Stomach (tissue), 19 donors: Measurements from ENCODE around the gene ANKRD28. TPM values are rescaled to one million over a fixed set of nuclear protein-coding genes. Genes with fewer than 3 reads are reported as not detected.
A peak's percentile ranks its signal among the peaks of the same experiment; 100 is the strongest.

ENCODE experiments used
- DNase-seq, 2 donors: peaks; one replicate each; pipeline versions ENCODE4 v3.0.0 to v3.0.0-alpha.2; 2013 to 2019
- H3K27ac ChIP-seq, 5 donors: fragments of 200-600 bp in 4 of 5; sonication (generic) in 4 of 5; one replicate each; pipeline ENCODE4 v1.5.1; 2013 to 2019; ENCODE audit warnings: mild to moderate bottlenecking in 1 of 5, moderate library complexity in 1 of 5
- H3K27me3 ChIP-seq, 3 donors: fragments of 200-600 bp; sonication (generic); one replicate each; pipeline ENCODE4 v1.5.1; 2017 to 2019; ENCODE audit warnings: mixed run types in 1 of 3
- H3K36me3 ChIP-seq, 4 donors: fragments of 200-600 bp; sonication (generic); 1 replicate in 3 of 4; 2 replicates in 1 of 4; pipeline ENCODE4 v1.5.1; 2016 to 2019
- H3K4me1 ChIP-seq, 4 donors: fragments of 200-600 bp; sonication (generic); one replicate each; pipeline ENCODE4 v1.5.1; 2016 to 2019
- H3K4me3 ChIP-seq, 4 donors: fragments of 200-600 bp; sonication (generic) in 3 of 4; one replicate each; pipeline ENCODE4 v1.5.1; 2016 to 2019; ENCODE audit warnings: mild to moderate bottlenecking in 1 of 4
- H3K9me3 ChIP-seq, 4 donors: fragments of 200-600 bp; sonication (generic); one replicate each; pipeline ENCODE4 v1.5.1; 2016 to 2019
- CTCF ChIP-seq, 7 experiments: fragments of 450-650 bp in 4 of 7; fragments of 200-600 bp in 3 of 7; sonication (generic) in 3 of 7; IDR thresholded peaks; one replicate each; pipeline ENCODE4 v1.5.1; 2016 to 2019; ENCODE audit warnings: antibody characterized with exemption in 7 of 7, control low read depth in 2 of 7, mild to moderate bottlenecking in 1 of 7
- EP300 ChIP-seq: sonication (generic); formaldehyde crosslinking; IDR thresholded peaks from one replicate; pipeline ENCODE4 v1.6.1; 2017; ENCODE audit warnings: antibody characterized with exemption
- POLR2A ChIP-seq, 4 donors: fragments of 450-650 bp; IDR thresholded peaks; one replicate each; pipeline ENCODE4 v1.6.1; 2016; ENCODE audit warnings: antibody characterized with exemption in 4 of 4, control low read depth in 2 of 4, mild to moderate bottlenecking in 1 of 4, moderate library complexity in 1 of 4
- POLR2AphosphoS5 ChIP-seq, 3 donors: sonication (generic); formaldehyde crosslinking; IDR thresholded peaks; one replicate each; pipeline ENCODE4 v1.6.1; 2016; ENCODE audit warnings: antibody characterized with exemption in 3 of 3
- WGBS, 5 donors: extraction: QIAGEN DNeasy Blood & Tissue Kit in 3 of 5; methylation state at CpG; one replicate each; pipeline versions ENCODE4 v1.1.5 to v1.1.7; 2013 to 2018; 5-methylcytosine and 5-hydroxymethylcytosine counted together
- intact Hi-C: fragments of 100-400 bp; cut with DNase I; formaldehyde crosslinking; loops from one replicate; pipeline ENCODE4 v1.15.1; 2023; ENCODE audit warnings: low total_unique reads
- long read RNA-seq, 10 donors: transcript quantifications; one replicate each; lab custom pipeline, GENCODE V29; 2026
- polyA plus RNA-seq, 3 donors: library from polyadenylated mRNA; stranded (reverse); fragments of 200-250 nt; gene quantifications; one replicate each; pipeline ENCODE4 v1.2.3, GENCODE V29; 2013
- total RNA-seq, 5 donors: library from RNA; depleted of rRNA; stranded (reverse); fragments of >200 nt; gene quantifications; one replicate each; pipeline versions ENCODE4 v1.1.0 to v1.2.3, GENCODE V29; 2014 to 2016
- donor health status: healthy with polysubstance abuse.
- donor health status: Bipolar disorder and iron deficiency.
- donor health status: healthy.

Gene ANKRD28
- total RNA-seq (100 to 1,000 TPM in 1 of 5 donors, 10 to 100 TPM in 4; 10.7 to 102 (median 43.8) TPM), polyA plus RNA-seq (10 to 100 TPM in 1 of 3 donors, 1 to 10 TPM in 2; 6.8 to 14.4 (median 9.8) TPM)
- long read RNA-seq, donor 1 = 0 reads
- long read RNA-seq, donor 2 = 0 reads
- long read RNA-seq, donor 3 = 0 reads
- long read RNA-seq, donor 4, partial matches to known transcripts = 0 of 1 reads
- long read RNA-seq, donor 4, other reads (novel, unspliced or antisense) = 0 of 1 reads
- long read RNA-seq, donor 5 = 0 reads
- long read RNA-seq, donor 6 = 0 reads
- long read RNA-seq, donor 7 = 0 reads
- long read RNA-seq, donor 8 = 0 reads
- long read RNA-seq, donor 9 = 0 reads
- long read RNA-seq, donor 10, full-length matches to known transcripts = 1 of 1 reads
- long read RNA-seq, donor 10, partial matches to known transcripts = 0 of 1 reads
- long read RNA-seq, donor 10, other reads (novel, unspliced or antisense) = 0 of 1 reads

- peaks cover 9 to 90% (median 29%) of the 10 kb centered on the region in 4 donors for H3K4me1 ChIP-seq
- no peaks in the 10 kb centered on the region for H3K36me3 ChIP-seq
- no peaks in the 10 kb centered on the region for H3K27me3 ChIP-seq
- intact Hi-C loops = no loop called here
- 2 to 12% (median 5%) methylated on average over 6 of the region's 6 CpGs for WGBS, 5 donors
- H3K27ac ChIP-seq = peak within 1 kb of the TSS; percentile 75 to 89 (median 88)
- DNase-seq = peak in 1 of 2 donors; percentile 74
- H3K4me3 ChIP-seq = peak within 1 kb of the TSS; percentile 34 to 43 (median 38)
- H3K9me3 ChIP-seq = no peaks in the 10 kb centered on the region
- TF ChIP-seq POLR2AphosphoS5 (IDR thresholded peaks at IDR 0.05) (peak in 2 of 3 donors; percentile 31 to 60), CTCF (IDR thresholded peaks at IDR 0.05) (no peak)
These were observed at the start of gene ANKRD28 for GRCh38 chr3:15797642-15798303. TSS of gene ANKRD28 (minus strand) at chr3:15797979. CDS start at chr3:15796521, 1,458 bp downstream.

DNA sequence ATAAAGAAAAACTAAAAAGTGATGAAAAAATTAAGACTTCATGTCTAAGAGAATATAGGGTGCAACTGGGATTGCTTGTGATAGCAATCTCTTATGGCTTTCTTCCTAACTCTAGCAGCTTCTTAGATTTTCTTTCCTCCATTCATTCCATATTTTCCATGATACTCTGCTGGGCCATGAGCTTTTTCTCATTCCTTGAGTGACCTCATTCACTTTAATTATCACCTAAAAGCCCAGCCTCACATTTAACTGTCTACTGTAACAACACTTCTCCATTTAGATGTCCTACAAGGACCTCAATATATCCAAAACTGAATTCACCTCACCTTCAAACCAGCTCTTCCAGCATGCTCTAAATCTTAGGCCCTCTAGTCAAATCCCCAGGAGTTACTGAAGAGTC is 49.5 kb upstream of the ANKRD28 start:
- no peak for DNase-seq
- intact Hi-C loops = no loop called here
- H3K36me3 ChIP-seq = no peaks in the 10 kb centered on the region
- H3K4me1 ChIP-seq = peaks cover 0 to 13% (median 0%) of the 10 kb centered on the region in 4 donors
- H3K27ac ChIP-seq = no peak overlapping the region
- no peak overlapping the region for H3K4me3 ChIP-seq
- TF ChIP-seq POLR2A (IDR thresholded peaks at IDR 0.05) = no peak
- TF ChIP-seq EP300 = no peak
- no peak for TF ChIP-seq CTCF (IDR thresholded peaks at IDR 0.05)
- no peak for TF ChIP-seq POLR2AphosphoS5 (IDR thresholded peaks at IDR 0.05)
- H3K9me3 ChIP-seq = no peaks in the 10 kb centered on the region
- no peaks in the 10 kb centered on the region for H3K27me3 ChIP-seq

DNA sequence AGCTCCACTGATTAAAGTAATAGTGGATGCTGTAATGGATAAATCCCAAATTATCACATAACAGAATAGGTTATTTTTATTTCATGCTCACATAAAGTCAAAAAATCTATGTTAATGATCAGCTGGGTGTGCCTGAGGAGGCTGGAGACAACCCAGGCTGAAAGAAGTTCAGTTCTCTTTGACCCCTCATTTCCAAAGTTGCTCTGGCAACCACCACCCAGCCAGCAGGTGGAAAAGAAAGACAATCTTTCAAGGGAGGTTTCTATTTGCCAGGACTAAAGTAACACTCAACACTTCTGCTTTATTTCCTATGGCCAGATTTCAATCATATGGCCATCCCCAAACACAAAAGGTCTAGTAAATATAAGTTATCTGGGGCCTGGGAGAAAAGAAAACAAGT is 48.8 kb upstream of the ANKRD28 start:
- Histone ChIP-seq H3K9me3 (no peaks in the 10 kb centered on the region), H3K4me3 (no peak overlapping the region), H3K36me3 (no peaks in the 10 kb centered on the region), H3K27me3 (no peaks in the 10 kb centered on the region), H3K27ac (no peak overlapping the region), H3K4me1 (peaks cover 0 to 13% (median 0%) of the 10 kb centered on the region in 4 donors)
- DNase-seq = no peak
- no peak for TF ChIP-seq EP300
- TF ChIP-seq CTCF (IDR thresholded peaks at IDR 0.05) = no peak
- TF ChIP-seq POLR2AphosphoS5 (IDR thresholded peaks at IDR 0.05) = no peak
- TF ChIP-seq POLR2A (IDR thresholded peaks at IDR 0.05) = no peak
- intact Hi-C loops = no loop called here

GRCh38 chr3:15845475-15845874 is 47.7 kb upstream of the ANKRD28 start:
- 78 to 91% (median 84%) methylated on average over 3 of the region's 3 CpGs for WGBS, 5 donors
- Histone ChIP-seq H3K4me1 (peaks cover 0 to 13% (median 0%) of the 10 kb centered on the region in 4 donors), H3K27ac (no peak overlapping the region), H3K9me3 (peaks cover 0 to 9% (median 4%) of the 10 kb centered on the region in 4 donors), H3K27me3 (no peaks in the 10 kb centered on the region), H3K4me3 (no peak overlapping the region), H3K36me3 (no peaks in the 10 kb centered on the region)
- intact Hi-C loops = no loop called here
- no peak for DNase-seq
- TF ChIP-seq POLR2AphosphoS5 (IDR thresholded peaks at IDR 0.05) (no peak), POLR2A (IDR thresholded peaks at IDR 0.05) (no peak), CTCF (IDR thresholded peaks at IDR 0.05) (no peak), EP300 (no peak)
